Measurements from ENCODE around the gene ASB6.
A peak's percentile ranks its signal among the peaks of the same experiment; 100 is the strongest.

Gene ASB6

DNA sequence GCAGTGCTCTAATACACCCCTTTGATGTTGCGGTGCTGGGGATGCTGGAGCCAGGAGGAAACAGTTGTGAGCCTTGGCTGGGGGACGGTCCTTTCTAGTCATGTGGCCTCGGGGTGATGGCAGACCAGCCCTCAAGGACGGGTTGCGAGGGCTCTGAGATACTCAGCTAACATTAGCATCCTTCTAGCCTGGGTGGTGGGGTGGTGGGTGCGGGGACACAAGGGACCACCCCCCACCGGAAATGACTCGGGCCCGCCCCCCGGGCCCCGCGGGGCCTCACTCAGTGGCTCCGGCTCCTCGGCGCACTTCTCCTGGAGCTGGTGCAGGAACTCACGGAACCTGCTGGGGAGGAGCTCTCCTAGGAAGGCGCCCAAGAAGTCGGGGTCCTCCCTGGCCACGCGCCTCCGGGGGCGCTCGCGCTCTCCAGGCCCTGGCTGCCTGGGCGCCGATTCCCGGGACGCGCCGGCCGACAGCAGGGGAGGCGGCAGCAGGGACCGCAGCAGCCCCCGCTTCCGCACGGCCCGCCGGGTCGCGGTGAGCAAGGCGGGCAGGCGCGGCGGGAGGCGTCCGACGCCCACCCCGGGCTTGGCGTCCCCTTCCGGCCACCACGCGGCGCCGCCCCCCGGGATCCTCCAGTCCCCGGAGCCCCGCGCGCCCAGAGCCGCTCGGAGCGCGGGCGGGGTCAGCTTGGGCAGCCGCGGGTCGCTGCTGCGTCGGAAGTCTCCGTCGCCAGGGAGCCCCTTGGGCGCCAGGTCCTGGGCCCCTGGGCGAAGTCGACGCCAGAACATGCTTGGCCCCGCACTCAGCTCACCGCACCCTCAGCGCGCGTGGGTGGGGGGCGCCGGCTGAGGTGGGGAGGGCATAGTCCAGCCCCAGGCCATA is 21.9 kb downstream of the ASB6 start:
- no peaks in the 10 kb centered on the region for H3K9me3 ChIP-seq (ENCODE audit: control insufficient read depth in 2 of 2, low read length in 2 of 2)
- H3K36me3 ChIP-seq (ENCODE audit: control insufficient read depth in 2 of 2, insufficient read depth in 2 of 2, low read length in 2 of 2): no peaks in the 10 kb centered on the region
- H3K9ac ChIP-seq (ENCODE audit: low read depth in 1 of 2, low read length in 2 of 2): peak overlapping the region in 1 of 2 donors; percentile 55
- peaks cover 0 to 6% of the 10 kb centered on the region in 2 donors for H3K4me1 ChIP-seq (ENCODE audit: control insufficient read depth in 2 of 2, insufficient read depth in 2 of 2, low read length in 2 of 2)
- peak overlapping the region; percentile 13 to 55 for H3K4me3 ChIP-seq (ENCODE audit: low read length in 2 of 2)
- peaks cover 0 to 7% of the 10 kb centered on the region in 2 donors for H3K27me3 ChIP-seq (ENCODE audit: control insufficient read depth in 2 of 2, insufficient read depth in 2 of 2, low read length in 2 of 2)
- no peak overlapping the region for H3K27ac ChIP-seq (ENCODE audit: low read depth in 2 of 2, low read length in 2 of 2)

DNA sequence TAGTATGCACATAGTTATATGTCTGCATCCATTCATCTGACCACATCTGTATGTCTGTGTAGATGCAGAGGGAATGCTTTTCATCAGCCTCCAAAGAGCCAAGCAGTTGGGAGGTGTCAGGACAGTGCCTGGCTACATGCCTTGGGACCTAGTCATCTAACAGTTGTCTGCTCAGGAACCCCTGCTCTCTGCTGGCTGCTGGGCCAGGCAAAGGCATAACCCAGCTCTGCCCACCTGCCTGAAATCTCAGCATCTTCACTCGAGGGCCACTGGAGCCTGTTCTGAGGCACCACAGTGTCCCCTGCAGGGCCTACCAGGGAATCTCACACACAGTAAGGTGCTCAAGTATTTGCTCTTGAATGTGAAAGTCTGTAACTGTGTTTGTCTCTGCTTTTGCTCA is 24.8 kb downstream of the ASB6 start:
- H3K36me3 ChIP-seq (ENCODE audit: control insufficient read depth in 2 of 2, insufficient read depth in 2 of 2, low read length in 2 of 2): no peaks in the 10 kb centered on the region
- no peak overlapping the region for H3K4me3 ChIP-seq (ENCODE audit: low read length in 2 of 2)
- H3K9me3 ChIP-seq (ENCODE audit: control insufficient read depth in 2 of 2, low read length in 2 of 2): no peaks in the 10 kb centered on the region
- H3K27ac ChIP-seq (ENCODE audit: low read depth in 2 of 2, low read length in 2 of 2): no peak overlapping the region
- H3K4me1 ChIP-seq (ENCODE audit: control insufficient read depth in 2 of 2, insufficient read depth in 2 of 2, low read length in 2 of 2): peaks cover 0 to 4% of the 10 kb centered on the region in 2 donors
- peaks cover 0 to 7% of the 10 kb centered on the region in 2 donors for H3K27me3 ChIP-seq (ENCODE audit: control insufficient read depth in 2 of 2, insufficient read depth in 2 of 2, low read length in 2 of 2)
- H3K9ac ChIP-seq (ENCODE audit: low read depth in 1 of 2, low read length in 2 of 2): no peak overlapping the region

GRCh38 chr9:129615407-129616285 is 26.3 kb downstream of the ASB6 start:
- Histone ChIP-seq H3K36me3 (ENCODE audit: control insufficient read depth in 2 of 2, insufficient read depth in 2 of 2, low read length in 2 of 2) (no peaks in the 10 kb centered on the region), H3K4me1 (ENCODE audit: control insufficient read depth in 2 of 2, insufficient read depth in 2 of 2, low read length in 2 of 2) (peaks cover 6 to 8% of the 10 kb centered on the region in 2 donors), H3K27ac (ENCODE audit: low read depth in 2 of 2, low read length in 2 of 2) (no peak overlapping the region), H3K9ac (ENCODE audit: low read depth in 1 of 2, low read length in 2 of 2) (no peak overlapping the region), H3K27me3 (ENCODE audit: control insufficient read depth in 2 of 2, insufficient read depth in 2 of 2, low read length in 2 of 2) (peaks cover 0 to 4% of the 10 kb centered on the region in 2 donors), H3K4me3 (ENCODE audit: low read length in 2 of 2) (no peak overlapping the region), H3K9me3 (ENCODE audit: control insufficient read depth in 2 of 2, low read length in 2 of 2) (no peaks in the 10 kb centered on the region)

DNA sequence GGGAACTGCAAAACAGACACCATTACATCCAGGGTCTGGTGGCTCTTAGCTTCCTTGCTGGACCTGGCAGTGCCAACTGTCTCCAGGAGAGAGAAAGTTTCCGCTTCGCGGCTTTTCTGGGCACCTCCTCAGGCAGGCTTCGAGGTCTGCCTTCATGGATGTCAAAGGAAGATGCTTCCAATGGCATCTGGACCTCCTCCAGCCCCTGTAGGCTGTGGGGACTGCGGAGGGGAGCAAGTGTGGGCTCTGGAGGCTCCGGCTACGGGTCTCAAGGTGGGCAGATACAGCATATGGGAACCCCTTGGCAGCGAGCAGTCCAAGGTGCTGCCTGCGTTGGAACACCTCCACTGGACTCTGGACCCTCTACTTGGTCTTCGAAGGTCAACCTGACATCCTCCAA is 27.0 kb downstream of the ASB6 start:
- H3K9me3 ChIP-seq (ENCODE audit: control insufficient read depth in 2 of 2, low read length in 2 of 2): no peaks in the 10 kb centered on the region

DNA sequence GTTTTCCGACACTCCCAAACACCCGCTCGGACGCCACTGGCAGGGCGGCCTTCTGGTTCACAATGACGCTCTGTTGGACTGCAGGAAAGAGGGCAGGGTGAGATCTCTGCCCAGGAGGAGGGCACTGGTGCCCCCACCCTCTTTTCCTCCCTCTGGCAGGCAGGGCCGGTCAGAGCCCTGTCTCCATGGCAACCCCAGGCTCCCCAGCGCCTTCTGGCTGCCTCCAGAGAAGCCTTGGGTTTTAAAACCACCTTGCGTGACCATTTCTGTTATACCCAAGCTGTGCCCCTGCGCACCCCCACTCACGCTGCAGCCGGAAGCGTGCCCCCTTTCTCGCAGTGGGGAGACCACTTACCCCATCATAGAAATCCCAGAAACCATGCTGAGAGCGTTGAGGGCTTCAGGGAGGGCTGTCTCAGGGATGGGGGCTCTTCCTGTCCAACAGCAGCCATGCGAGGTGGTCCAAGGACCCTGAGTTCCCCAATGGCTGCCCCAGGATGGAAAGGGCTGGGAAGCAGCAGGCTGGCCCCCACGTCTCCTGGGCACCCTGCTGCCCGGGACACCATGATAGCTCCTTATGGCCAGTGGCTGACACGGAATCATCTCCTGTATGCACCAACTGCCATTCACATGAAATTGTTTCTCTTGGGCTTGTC is 28.3 kb downstream of the ASB6 start:
- no peaks in the 10 kb centered on the region for H3K36me3 ChIP-seq (ENCODE audit: control insufficient read depth in 2 of 2, insufficient read depth in 2 of 2, low read length in 2 of 2)
- no peak overlapping the region for H3K4me3 ChIP-seq (ENCODE audit: low read length in 2 of 2)
- no peaks in the 10 kb centered on the region for H3K27me3 ChIP-seq (ENCODE audit: control insufficient read depth in 2 of 2, insufficient read depth in 2 of 2, low read length in 2 of 2)
- H3K9ac ChIP-seq (ENCODE audit: low read depth in 1 of 2, low read length in 2 of 2): no peak overlapping the region
- H3K27ac ChIP-seq (ENCODE audit: low read depth in 2 of 2, low read length in 2 of 2): no peak overlapping the region
- peaks cover 12 to 17% of the 10 kb centered on the region in 2 donors for H3K4me1 ChIP-seq (ENCODE audit: control insufficient read depth in 2 of 2, insufficient read depth in 2 of 2, low read length in 2 of 2)
- H3K9me3 ChIP-seq (ENCODE audit: control insufficient read depth in 2 of 2, low read length in 2 of 2): no peaks in the 10 kb centered on the region

More for the DNA sequence above, 27.0 kb downstream of the ASB6 start:
- H3K27me3 ChIP-seq (ENCODE audit: control insufficient read depth in 2 of 2, insufficient read depth in 2 of 2, low read length in 2 of 2): peaks cover 0 to 4% of the 10 kb centered on the region in 2 donors
- H3K27ac ChIP-seq (ENCODE audit: low read depth in 2 of 2, low read length in 2 of 2): no peak overlapping the region
- H3K4me1 ChIP-seq (ENCODE audit: control insufficient read depth in 2 of 2, insufficient read depth in 2 of 2, low read length in 2 of 2): peaks cover 6 to 8% of the 10 kb centered on the region in 2 donors
- H3K9ac ChIP-seq (ENCODE audit: low read depth in 1 of 2, low read length in 2 of 2): no peak overlapping the region
- H3K36me3 ChIP-seq (ENCODE audit: control insufficient read depth in 2 of 2, insufficient read depth in 2 of 2, low read length in 2 of 2): no peaks in the 10 kb centered on the region
- no peak overlapping the region for H3K4me3 ChIP-seq (ENCODE audit: low read length in 2 of 2)

- Histone ChIP-seq H3K27ac (ENCODE audit: low read depth in 2 of 2, low read length in 2 of 2) (no peak overlapping the region), H3K9me3 (ENCODE audit: control insufficient read depth in 2 of 2, low read length in 2 of 2) (no peaks in the 10 kb centered on the region), H3K9ac (ENCODE audit: low read depth in 1 of 2, low read length in 2 of 2) (no peak overlapping the region), H3K27me3 (ENCODE audit: control insufficient read depth in 2 of 2, insufficient read depth in 2 of 2, low read length in 2 of 2) (no peaks in the 10 kb centered on the region), H3K4me1 (ENCODE audit: control insufficient read depth in 2 of 2, insufficient read depth in 2 of 2, low read length in 2 of 2) (peaks cover 17 to 23% of the 10 kb centered on the region in 2 donors), H3K4me3 (ENCODE audit: low read length in 2 of 2) (no peak overlapping the region), H3K36me3 (ENCODE audit: control insufficient read depth in 2 of 2, insufficient read depth in 2 of 2, low read length in 2 of 2) (no peaks in the 10 kb centered on the region)
Measured at GRCh38 chr9:129612815-129613519, 29.0 kb downstream of the ASB6 start.

- H3K9ac ChIP-seq (ENCODE audit: low read depth in 1 of 2, low read length in 2 of 2): no peak overlapping the region
- peaks cover 26 to 30% of the 10 kb centered on the region in 2 donors for H3K4me1 ChIP-seq (ENCODE audit: control insufficient read depth in 2 of 2, insufficient read depth in 2 of 2, low read length in 2 of 2)
- H3K4me3 ChIP-seq (ENCODE audit: low read length in 2 of 2): no peak overlapping the region
- H3K27me3 ChIP-seq (ENCODE audit: control insufficient read depth in 2 of 2, insufficient read depth in 2 of 2, low read length in 2 of 2): no peaks in the 10 kb centered on the region
- no peaks in the 10 kb centered on the region for H3K36me3 ChIP-seq (ENCODE audit: control insufficient read depth in 2 of 2, insufficient read depth in 2 of 2, low read length in 2 of 2)
- no peak overlapping the region for H3K27ac ChIP-seq (ENCODE audit: low read depth in 2 of 2, low read length in 2 of 2)
- H3K9me3 ChIP-seq (ENCODE audit: control insufficient read depth in 2 of 2, low read length in 2 of 2): no peaks in the 10 kb centered on the region
Measured at GRCh38 chr9:129612123-129612522, 29.8 kb downstream of the ASB6 start.

DNA sequence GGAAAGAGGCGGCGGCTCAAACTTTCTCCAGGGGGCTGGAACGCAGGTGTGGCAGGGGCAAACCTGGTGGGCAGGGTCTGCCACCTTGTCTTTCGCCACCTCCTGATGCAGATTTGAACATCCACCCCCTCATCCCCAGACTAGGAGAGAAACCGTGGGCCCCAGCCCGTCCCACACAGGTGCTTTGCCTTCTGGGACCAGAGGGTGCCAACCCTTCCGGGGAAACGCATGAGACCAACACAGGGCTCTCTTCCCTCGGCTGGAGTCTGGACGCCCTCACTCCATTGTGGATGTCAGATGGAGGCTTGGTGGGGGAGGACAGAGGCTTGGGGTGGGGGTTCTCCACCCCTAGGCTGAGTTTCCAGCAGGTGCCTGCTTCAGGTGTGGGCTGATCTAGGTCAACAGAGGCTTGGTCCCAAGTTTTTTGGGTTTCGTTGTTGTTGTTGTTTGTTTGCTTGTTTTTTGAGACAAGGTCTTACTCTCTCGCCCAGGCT is 30.6 kb downstream of the ASB6 start:
- H3K4me1 ChIP-seq (ENCODE audit: control insufficient read depth in 2 of 2, insufficient read depth in 2 of 2, low read length in 2 of 2): peaks cover 28 to 34% of the 10 kb centered on the region in 2 donors
- H3K27me3 ChIP-seq (ENCODE audit: control insufficient read depth in 2 of 2, insufficient read depth in 2 of 2, low read length in 2 of 2): no peaks in the 10 kb centered on the region
- no peaks in the 10 kb centered on the region for H3K9me3 ChIP-seq (ENCODE audit: control insufficient read depth in 2 of 2, low read length in 2 of 2)
- H3K4me3 ChIP-seq (ENCODE audit: low read length in 2 of 2): peak overlapping the region in 1 of 2 donors; percentile 82
- H3K36me3 ChIP-seq (ENCODE audit: control insufficient read depth in 2 of 2, insufficient read depth in 2 of 2, low read length in 2 of 2): no peaks in the 10 kb centered on the region
- H3K9ac ChIP-seq (ENCODE audit: low read depth in 1 of 2, low read length in 2 of 2): peak overlapping the region; percentile 47 to 78
- no peak overlapping the region for H3K27ac ChIP-seq (ENCODE audit: low read depth in 2 of 2, low read length in 2 of 2)

DNA sequence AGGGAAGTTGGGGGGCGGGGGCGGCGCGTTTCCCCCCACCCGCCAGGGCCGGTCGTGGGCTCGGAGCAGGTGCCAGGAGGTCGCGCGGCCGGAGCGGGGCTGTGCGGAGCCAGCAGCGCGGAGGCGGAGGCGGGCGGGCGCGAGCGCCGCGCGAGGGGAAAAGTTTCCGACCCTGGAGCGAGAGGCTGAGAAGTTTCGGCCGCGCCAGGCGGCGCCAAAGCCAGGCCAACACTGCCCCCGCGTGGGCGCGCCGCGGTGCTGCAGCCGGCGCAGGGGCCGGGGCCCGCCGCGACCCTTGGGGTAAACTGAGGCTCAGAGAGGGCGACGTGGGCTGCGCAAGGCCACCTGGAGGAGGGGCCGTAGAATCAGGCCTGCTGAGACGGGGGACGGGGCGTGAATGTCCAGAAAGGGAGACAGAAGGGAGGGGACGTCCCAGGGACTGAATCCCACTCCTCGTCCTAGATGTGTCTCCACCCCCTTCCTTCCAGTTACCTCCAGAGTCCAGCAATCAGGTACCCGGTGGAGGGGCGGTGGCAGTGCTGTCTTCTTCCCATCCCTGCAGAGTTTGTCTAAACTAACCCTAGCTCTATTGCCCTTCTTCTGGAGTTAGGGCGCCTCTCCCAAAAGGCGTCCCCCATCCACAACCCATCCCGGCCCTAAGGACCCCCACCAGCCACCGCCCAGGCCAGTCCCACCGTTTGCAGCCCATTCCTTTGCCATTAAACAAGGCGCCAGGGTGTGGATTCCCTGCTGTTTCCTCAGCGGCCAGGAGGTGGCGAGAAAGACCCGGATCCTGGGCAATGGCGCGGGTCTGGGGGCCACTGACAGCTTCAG is 31.3 kb downstream of the ASB6 start:
- peak overlapping the region; percentile 84 to 86 for H3K27ac ChIP-seq (ENCODE audit: low read depth in 2 of 2, low read length in 2 of 2)
- no peaks in the 10 kb centered on the region for H3K9me3 ChIP-seq (ENCODE audit: control insufficient read depth in 2 of 2, low read length in 2 of 2)
- H3K36me3 ChIP-seq (ENCODE audit: control insufficient read depth in 2 of 2, insufficient read depth in 2 of 2, low read length in 2 of 2): no peaks in the 10 kb centered on the region
- H3K9ac ChIP-seq (ENCODE audit: low read depth in 1 of 2, low read length in 2 of 2): peak overlapping the region; percentile 78 to 79
- H3K27me3 ChIP-seq (ENCODE audit: control insufficient read depth in 2 of 2, insufficient read depth in 2 of 2, low read length in 2 of 2): no peaks in the 10 kb centered on the region
- H3K4me3 ChIP-seq (ENCODE audit: low read length in 2 of 2): peak overlapping the region; percentile 78 to 82
- peaks cover 28 to 34% of the 10 kb centered on the region in 2 donors for H3K4me1 ChIP-seq (ENCODE audit: control insufficient read depth in 2 of 2, insufficient read depth in 2 of 2, low read length in 2 of 2)
